Measurements from ENCODE around the gene SMYD3. TPM values are rescaled to one million over a fixed set of nuclear protein-coding genes. Genes with fewer than 3 reads are reported as not detected.

Gene SMYD3
- total RNA-seq, 1 donor from 2014 or later: 80.8 TPM

DNA sequence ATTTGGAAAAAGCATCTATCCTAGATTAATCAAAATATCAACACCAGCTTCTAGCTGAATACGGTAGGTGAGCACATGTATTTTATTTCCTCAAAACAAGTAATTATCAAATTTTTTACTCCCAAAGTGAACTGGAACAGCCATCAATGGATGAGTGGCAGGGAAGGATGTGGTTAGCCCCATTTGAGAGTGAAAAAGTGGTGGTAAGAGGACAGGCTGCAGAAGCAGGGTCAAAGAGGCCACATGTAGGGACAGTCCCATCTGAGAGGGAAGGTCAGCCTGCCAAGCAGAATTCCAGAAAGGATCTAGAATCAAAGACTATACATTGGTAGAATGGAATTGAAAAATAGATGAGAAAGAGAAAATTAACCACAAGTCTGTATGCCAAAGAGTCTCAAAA lies 163.8 kb downstream of the SMYD3 start:
- FAIRE-seq: no peak
- Mint-ChIP-seq H3K27ac (ENCODE audit: unreplicated experiment) (no peak overlapping the region), H3K36me3 (ENCODE audit: low read depth, unreplicated experiment) (peaks cover 29% of the 10 kb centered on the region), H3K27me3 (ENCODE audit: low read depth, unreplicated experiment) (no peaks in the 10 kb centered on the region), H3K4me3 (ENCODE audit: unreplicated experiment) (no peak overlapping the region), H3K9me3 (ENCODE audit: unreplicated experiment) (no peaks in the 10 kb centered on the region), H3K4me1 (ENCODE audit: low read depth, unreplicated experiment) (no peaks in the 10 kb centered on the region)
- Histone ChIP-seq H2AFZ (ENCODE audit: low read depth, low read length) (no peak overlapping the region), H3K79me2 (ENCODE audit: insufficient read depth, low read length) (no peaks in the 10 kb centered on the region), H3K9me3 (ENCODE audit: insufficient read depth, low read depth, low read length) (no peaks in the 10 kb centered on the region), H3K4me3 (ENCODE audit: insufficient read depth, low read depth, low read length) (no peak overlapping the region), H3K27ac (ENCODE audit: low read depth, low read length) (no peak overlapping the region), H4K20me1 (ENCODE audit: insufficient read depth, low read length) (no peaks in the 10 kb centered on the region), H3K36me3 (ENCODE audit: insufficient read depth, low read length) (no peaks in the 10 kb centered on the region), H3K4me1 (ENCODE audit: insufficient read depth, low read length) (no peaks in the 10 kb centered on the region), H3K4me2 (ENCODE audit: low read length) (no peak overlapping the region), H3K9ac (ENCODE audit: low read length) (no peak overlapping the region), H3K27me3 (ENCODE audit: insufficient read depth, low read length) (no peaks in the 10 kb centered on the region)
- TF ChIP-seq, protein P1, sequence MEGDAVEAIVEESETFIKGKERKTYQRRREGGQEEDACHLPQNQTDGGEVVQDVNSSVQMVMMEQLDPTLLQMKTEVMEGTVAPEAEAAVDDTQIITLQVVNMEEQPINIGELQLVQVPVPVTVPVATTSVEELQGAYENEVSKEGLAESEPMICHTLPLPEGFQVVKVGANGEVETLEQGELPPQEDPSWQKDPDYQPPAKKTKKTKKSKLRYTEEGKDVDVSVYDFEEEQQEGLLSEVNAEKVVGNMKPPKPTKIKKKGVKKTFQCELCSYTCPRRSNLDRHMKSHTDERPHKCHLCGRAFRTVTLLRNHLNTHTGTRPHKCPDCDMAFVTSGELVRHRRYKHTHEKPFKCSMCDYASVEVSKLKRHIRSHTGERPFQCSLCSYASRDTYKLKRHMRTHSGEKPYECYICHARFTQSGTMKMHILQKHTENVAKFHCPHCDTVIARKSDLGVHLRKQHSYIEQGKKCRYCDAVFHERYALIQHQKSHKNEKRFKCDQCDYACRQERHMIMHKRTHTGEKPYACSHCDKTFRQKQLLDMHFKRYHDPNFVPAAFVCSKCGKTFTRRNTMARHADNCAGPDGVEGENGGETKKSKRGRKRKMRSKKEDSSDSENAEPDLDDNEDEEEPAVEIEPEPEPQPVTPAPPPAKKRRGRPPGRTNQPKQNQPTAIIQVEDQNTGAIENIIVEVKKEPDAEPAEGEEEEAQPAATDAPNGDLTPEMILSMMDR (IDR thresholded peaks at IDR 0.05; ENCODE audit: insufficient read depth, low read depth, low read length): no peak
- no peak for TF ChIP-seq EZH2 (IDR thresholded peaks at IDR 0.05; ENCODE audit: insufficient read depth, low read length)
- no peak for DNase-seq (ENCODE audit: low read depth)

DNA sequence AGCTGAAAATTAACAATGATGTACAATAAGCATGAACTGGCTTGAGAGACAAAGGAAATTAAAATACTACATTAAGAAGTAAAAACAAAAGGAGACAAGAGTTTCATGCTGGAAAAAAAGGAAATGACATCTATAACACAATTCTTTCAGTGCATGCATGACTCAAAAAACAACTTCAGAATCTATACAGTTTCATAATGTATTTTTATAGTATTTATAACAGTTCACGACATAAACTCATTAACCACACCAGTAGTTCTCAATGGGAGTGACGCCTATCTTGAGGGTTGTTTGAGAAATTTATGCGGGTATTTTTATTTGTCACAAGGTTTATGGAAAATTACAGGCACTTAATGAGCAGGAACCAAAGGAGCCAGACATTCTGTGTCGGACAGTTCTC lies 168.5 kb downstream of the SMYD3 start:
- Mint-ChIP-seq H3K9me3 (ENCODE audit: unreplicated experiment) (no peaks in the 10 kb centered on the region), H3K27ac (ENCODE audit: unreplicated experiment) (no peak overlapping the region), H3K36me3 (ENCODE audit: low read depth, unreplicated experiment) (peaks cover 9% of the 10 kb centered on the region), H3K4me1 (ENCODE audit: low read depth, unreplicated experiment) (no peaks in the 10 kb centered on the region), H3K4me3 (ENCODE audit: unreplicated experiment) (no peak overlapping the region), H3K27me3 (ENCODE audit: low read depth, unreplicated experiment) (no peaks in the 10 kb centered on the region)
- Histone ChIP-seq H3K27me3 (ENCODE audit: insufficient read depth, low read length) (no peaks in the 10 kb centered on the region), H3K9ac (ENCODE audit: low read length) (no peak overlapping the region), H3K27ac (ENCODE audit: low read depth, low read length) (no peak overlapping the region), H3K4me3 (ENCODE audit: insufficient read depth, low read depth, low read length) (no peak overlapping the region), H4K20me1 (ENCODE audit: insufficient read depth, low read length) (no peaks in the 10 kb centered on the region), H3K9me3 (ENCODE audit: insufficient read depth, low read depth, low read length) (no peaks in the 10 kb centered on the region), H3K36me3 (ENCODE audit: insufficient read depth, low read length) (no peaks in the 10 kb centered on the region), H3K79me2 (ENCODE audit: insufficient read depth, low read length) (no peaks in the 10 kb centered on the region), H2AFZ (ENCODE audit: low read depth, low read length) (no peak overlapping the region), H3K4me1 (ENCODE audit: insufficient read depth, low read length) (no peaks in the 10 kb centered on the region), H3K4me2 (ENCODE audit: low read length) (no peak overlapping the region)
- DNase-seq (ENCODE audit: low read depth) (no peak), FAIRE-seq (no peak)
- TF ChIP-seq, protein P1 (IDR thresholded peaks at IDR 0.05; ENCODE audit: insufficient read depth, low read depth, low read length): no peak
- TF ChIP-seq EZH2 (IDR thresholded peaks at IDR 0.05; ENCODE audit: insufficient read depth, low read length): no peak

DNA sequence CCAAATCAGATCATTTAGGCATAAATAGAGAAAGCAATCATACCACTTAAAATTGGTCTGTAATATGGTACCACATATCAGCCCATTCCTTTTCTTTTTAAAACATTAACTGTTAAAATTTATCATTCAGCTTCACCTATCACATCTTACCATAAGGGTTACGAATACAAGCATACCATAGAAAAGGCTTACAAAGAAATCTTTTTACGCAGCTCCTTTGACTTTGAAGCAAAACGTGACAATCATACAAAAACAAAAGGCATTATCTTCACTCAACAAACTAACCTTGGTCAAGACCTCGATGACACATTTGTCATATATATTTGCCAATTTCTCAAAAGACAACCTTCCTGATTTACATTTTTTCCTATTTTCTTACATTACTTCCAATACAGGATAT lies 169.0 kb downstream of the SMYD3 start:
- FAIRE-seq: no peak
- TF ChIP-seq, protein P1 (IDR thresholded peaks at IDR 0.05; ENCODE audit: insufficient read depth, low read depth, low read length): no peak
- no peak for TF ChIP-seq EZH2 (IDR thresholded peaks at IDR 0.05; ENCODE audit: insufficient read depth, low read length)
- Histone ChIP-seq H3K4me1 (ENCODE audit: insufficient read depth, low read length) (no peaks in the 10 kb centered on the region), H3K9ac (ENCODE audit: low read length) (no peak overlapping the region), H3K4me3 (ENCODE audit: insufficient read depth, low read depth, low read length) (no peak overlapping the region), H2AFZ (ENCODE audit: low read depth, low read length) (no peak overlapping the region), H3K9me3 (ENCODE audit: insufficient read depth, low read depth, low read length) (no peaks in the 10 kb centered on the region), H3K36me3 (ENCODE audit: insufficient read depth, low read length) (no peaks in the 10 kb centered on the region), H3K27me3 (ENCODE audit: insufficient read depth, low read length) (no peaks in the 10 kb centered on the region), H3K4me2 (ENCODE audit: low read length) (no peak overlapping the region), H4K20me1 (ENCODE audit: insufficient read depth, low read length) (no peaks in the 10 kb centered on the region), H3K27ac (ENCODE audit: low read depth, low read length) (no peak overlapping the region), H3K79me2 (ENCODE audit: insufficient read depth, low read length) (no peaks in the 10 kb centered on the region)
- H3K9me3 Mint-ChIP-seq (ENCODE audit: unreplicated experiment): no peaks in the 10 kb centered on the region
- no peaks in the 10 kb centered on the region for H3K27me3 Mint-ChIP-seq (ENCODE audit: low read depth, unreplicated experiment)
- no peaks in the 10 kb centered on the region for H3K4me1 Mint-ChIP-seq (ENCODE audit: low read depth, unreplicated experiment)
- H3K27ac Mint-ChIP-seq (ENCODE audit: unreplicated experiment): no peak overlapping the region
- peaks cover 7% of the 10 kb centered on the region for H3K36me3 Mint-ChIP-seq (ENCODE audit: low read depth, unreplicated experiment)
- no peak for DNase-seq (ENCODE audit: low read depth)
- no peak overlapping the region for H3K4me3 Mint-ChIP-seq (ENCODE audit: unreplicated experiment)

All from astrocyte (in vitro differentiated cells and primary cell).